ENCODE data around the gene SIGLEC1. TPM values are rescaled to one million over a fixed set of nuclear protein-coding genes. Genes with fewer than 3 reads are reported as not detected.

Gene SIGLEC1
- total RNA-seq, 3 donors from 2014 or later, result 0.05 TPM

- H3K4me1 Mint-ChIP-seq (ENCODE audit: low read depth), result peaks cover 8% of the 10 kb centered on the region
- ATAC-seq, result no peak
- H3K9me3 Mint-ChIP-seq, result no peaks in the 10 kb centered on the region
- no peak overlapping the region for H3K4me3 Mint-ChIP-seq
- H3K36me3 Mint-ChIP-seq (ENCODE audit: insufficient read depth), result no peaks in the 10 kb centered on the region
- DNase-seq, result no peak
- H3K27me3 Mint-ChIP-seq (ENCODE audit: low read depth), result peaks cover 58% of the 10 kb centered on the region
These were observed 34.7 kb downstream of the SIGLEC1 start for GRCh38 chr20:3677733-3678132.

GRCh38 chr20:3674995-3675900 is 37.2 kb downstream of the SIGLEC1 start:
- H3K27me3 Mint-ChIP-seq (ENCODE audit: low read depth), result peaks cover 62% of the 10 kb centered on the region
- no peak for ATAC-seq
- no peak overlapping the region for H3K4me3 Mint-ChIP-seq

GRCh38 chr20:3674447-3674846 is 38.0 kb downstream of the SIGLEC1 start:
- no peak for DNase-seq
- Mint-ChIP-seq H3K9me3 (no peaks in the 10 kb centered on the region), H3K36me3 (ENCODE audit: insufficient read depth) (no peaks in the 10 kb centered on the region), H3K27me3 (ENCODE audit: low read depth) (peaks cover 64% of the 10 kb centered on the region), H3K4me1 (ENCODE audit: low read depth) (peaks cover 10% of the 10 kb centered on the region), H3K4me3 (no peak overlapping the region)
- ATAC-seq, result no peak

More at GRCh38 chr20:3674995-3675900, 37.2 kb downstream of the SIGLEC1 start:
- DNase-seq, result no peak
- peaks cover 10% of the 10 kb centered on the region for H3K4me1 Mint-ChIP-seq (ENCODE audit: low read depth)
- no peaks in the 10 kb centered on the region for H3K36me3 Mint-ChIP-seq (ENCODE audit: insufficient read depth)
- no peaks in the 10 kb centered on the region for H3K9me3 Mint-ChIP-seq

- ATAC-seq (no peak), DNase-seq (no peak)
- peaks cover 10% of the 10 kb centered on the region for H3K4me1 Mint-ChIP-seq (ENCODE audit: low read depth)
- H3K36me3 Mint-ChIP-seq (ENCODE audit: insufficient read depth), result no peaks in the 10 kb centered on the region
- no peaks in the 10 kb centered on the region for H3K9me3 Mint-ChIP-seq
- peaks cover 61% of the 10 kb centered on the region for H3K27me3 Mint-ChIP-seq (ENCODE audit: low read depth)
- no peak overlapping the region for H3K4me3 Mint-ChIP-seq
These were observed 39.0 kb downstream of the SIGLEC1 start for GRCh38 chr20:3673221-3674070.

GRCh38 chr20:3672547-3673171 is 39.7 kb downstream of the SIGLEC1 start:
- Mint-ChIP-seq H3K9me3 (no peaks in the 10 kb centered on the region), H3K27me3 (ENCODE audit: low read depth) (peaks cover 63% of the 10 kb centered on the region), H3K36me3 (ENCODE audit: insufficient read depth) (no peaks in the 10 kb centered on the region), H3K4me3 (no peak overlapping the region), H3K4me1 (ENCODE audit: low read depth) (peaks cover 10% of the 10 kb centered on the region)
- no peak for DNase-seq
- ATAC-seq, result peak in 1 of 2 donors; percentile 9

GRCh38 chr20:3671986-3672546 is 40.3 kb downstream of the SIGLEC1 start:
- Mint-ChIP-seq H3K4me3 (no peak overlapping the region), H3K9me3 (no peaks in the 10 kb centered on the region), H3K36me3 (ENCODE audit: insufficient read depth) (no peaks in the 10 kb centered on the region), H3K27me3 (ENCODE audit: low read depth) (peaks cover 63% of the 10 kb centered on the region), H3K4me1 (ENCODE audit: low read depth) (peaks cover 14% of the 10 kb centered on the region)
- ATAC-seq (no peak), DNase-seq (no peak)

GRCh38 chr20:3670945-3671344 is 41.5 kb downstream of the SIGLEC1 start:
- DNase-seq (no peak), ATAC-seq (no peak)
- Mint-ChIP-seq H3K9me3 (no peaks in the 10 kb centered on the region), H3K4me3 (no peak overlapping the region), H3K4me1 (ENCODE audit: low read depth) (peaks cover 21% of the 10 kb centered on the region), H3K36me3 (ENCODE audit: insufficient read depth) (no peaks in the 10 kb centered on the region), H3K27me3 (ENCODE audit: low read depth) (peaks cover 55% of the 10 kb centered on the region)

- H3K36me3 Mint-ChIP-seq (ENCODE audit: insufficient read depth), result no peaks in the 10 kb centered on the region
- H3K4me3 Mint-ChIP-seq, result no peak overlapping the region
- no peak for DNase-seq
- peaks cover 52% of the 10 kb centered on the region for H3K27me3 Mint-ChIP-seq (ENCODE audit: low read depth)
- ATAC-seq, result no peak
- H3K9me3 Mint-ChIP-seq, result no peaks in the 10 kb centered on the region
- peaks cover 24% of the 10 kb centered on the region for H3K4me1 Mint-ChIP-seq (ENCODE audit: low read depth)
These were observed 41.9 kb downstream of the SIGLEC1 start for GRCh38 chr20:3670511-3670910.

- Mint-ChIP-seq H3K36me3 (ENCODE audit: insufficient read depth) (no peaks in the 10 kb centered on the region), H3K9me3 (no peaks in the 10 kb centered on the region), H3K4me1 (ENCODE audit: low read depth) (peaks cover 29% of the 10 kb centered on the region), H3K4me3 (no peak overlapping the region), H3K27me3 (ENCODE audit: low read depth) (peaks cover 47% of the 10 kb centered on the region)
- no peak for DNase-seq
- ATAC-seq, result no peak
These were observed 42.6 kb downstream of the SIGLEC1 start for GRCh38 chr20:3669710-3670367.

- H3K4me1 Mint-ChIP-seq (ENCODE audit: low read depth), result peaks cover 30% of the 10 kb centered on the region
- no peaks in the 10 kb centered on the region for H3K36me3 Mint-ChIP-seq (ENCODE audit: insufficient read depth)
These were observed 44.9 kb downstream of the SIGLEC1 start for GRCh38 chr20:3667434-3668037.

GRCh38 chr20:3663858-3664257 is 48.5 kb downstream of the SIGLEC1 start:
- Mint-ChIP-seq H3K4me3 (no peak overlapping the region), H3K27me3 (ENCODE audit: low read depth) (peaks cover 38% of the 10 kb centered on the region), H3K9me3 (no peaks in the 10 kb centered on the region), H3K4me1 (ENCODE audit: low read depth) (peaks cover 28% of the 10 kb centered on the region), H3K36me3 (ENCODE audit: insufficient read depth) (no peaks in the 10 kb centered on the region)
- ATAC-seq (no peak), DNase-seq (no peak)

More at GRCh38 chr20:3667434-3668037, 44.9 kb downstream of the SIGLEC1 start:
- no peak overlapping the region for H3K4me3 Mint-ChIP-seq
- H3K9me3 Mint-ChIP-seq, result no peaks in the 10 kb centered on the region
- DNase-seq (no peak), ATAC-seq (no peak)
- peaks cover 43% of the 10 kb centered on the region for H3K27me3 Mint-ChIP-seq (ENCODE audit: low read depth)

GRCh38 chr20:3663031-3663701 is 49.2 kb downstream of the SIGLEC1 start, which contains the start of gene GFRA4:
TSS of gene GFRA4 (minus strand) at chr20:3663399. CDS start at chr20:3663399, 0 bp downstream.
- no peak within 1 kb of the TSS for H3K4me3 Mint-ChIP-seq
- ATAC-seq (no peak), DNase-seq (no peak)
- no peaks in the 10 kb centered on the region for H3K36me3 Mint-ChIP-seq (ENCODE audit: insufficient read depth)
- peaks cover 30% of the 10 kb centered on the region for H3K4me1 Mint-ChIP-seq (ENCODE audit: low read depth)
- no peaks in the 10 kb centered on the region for H3K9me3 Mint-ChIP-seq
- peaks cover 40% of the 10 kb centered on the region for H3K27me3 Mint-ChIP-seq (ENCODE audit: low read depth)

Measured in activated T-cell treated with anti-CD3 and anti-CD28 coated beads, Interleukin-2, amount 50 U/mL, for 4 hours (primary cell).